NB4 (cell line): Measurements from ENCODE around the gene SNX18.

Experiments
- POLR2A ChIP-seq: IDR thresholded peaks from 2 replicates; pipeline ENCODE4 v1.6.1; 2011; ENCODE audit warnings: mild to moderate bottlenecking; ENCODE audit not compliant: insufficient read length; ENCODE audit errors: extremely low read depth
- TF ChIP-seq, protein P1 (sequence below): IDR thresholded peaks from 2 replicates; pipeline ENCODE4 v1.6.1; 2011; ENCODE audit warnings: low read depth, low read length

DNA sequence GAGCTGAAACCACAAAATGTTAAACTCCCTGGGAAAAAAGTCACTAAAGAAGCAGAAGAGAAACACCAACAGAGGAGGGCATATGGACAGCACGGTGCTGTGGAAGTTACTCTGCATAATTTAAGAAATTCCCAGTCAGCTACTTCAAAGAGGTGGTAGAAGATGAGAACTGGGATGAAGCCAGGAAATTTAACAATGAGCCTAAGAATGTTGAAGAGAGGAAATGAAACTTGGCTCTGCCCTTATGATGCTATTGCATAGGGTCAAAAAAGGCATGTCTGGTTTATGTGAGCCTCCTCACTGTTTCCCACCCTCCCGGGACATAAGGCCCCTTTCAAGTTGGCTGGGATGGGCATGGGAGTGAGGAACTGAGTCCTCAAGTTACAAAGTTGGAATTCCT, 25.4 kb upstream of the SNX18 start:
- TF ChIP-seq, protein P1, sequence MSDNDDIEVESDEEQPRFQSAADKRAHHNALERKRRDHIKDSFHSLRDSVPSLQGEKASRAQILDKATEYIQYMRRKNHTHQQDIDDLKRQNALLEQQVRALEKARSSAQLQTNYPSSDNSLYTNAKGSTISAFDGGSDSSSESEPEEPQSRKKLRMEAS, result no peak
- TF ChIP-seq POLR2A, result no peak
